OCI-LY1 (cell line): ENCODE results near the gene PLEKHG2.

Source experiments
- CTCF ChIP-seq: fragments of 200-600 bp; sonication (generic), shearing (Covaris generic); IDR thresholded peaks from 2 replicates; pipeline ENCODE4 v1.5.1; 2017; ENCODE audit warnings: mild to moderate bottlenecking, antibody characterized with exemption, low read length, moderate library complexity, mixed read lengths
- EZH2 ChIP-seq: fragments of 200-600 bp; sonication (generic), shearing (Covaris generic); IDR thresholded peaks from 2 replicates; pipeline ENCODE4 v1.8.0; 2017; ENCODE audit warnings: borderline replicate concordance, mixed run types, mild to moderate bottlenecking, antibody characterized with exemption, low read length, moderate library complexity, mixed read lengths

- TF ChIP-seq CTCF: peak; percentile 28; the same call in 1 of the 2 replicates
- no peak for TF ChIP-seq EZH2
Observed at GRCh38 chr19:39412867-39413271, 400 bp downstream of the PLEKHG2 start.
